ENCODE measurements around the gene KIRREL3.

DNA sequence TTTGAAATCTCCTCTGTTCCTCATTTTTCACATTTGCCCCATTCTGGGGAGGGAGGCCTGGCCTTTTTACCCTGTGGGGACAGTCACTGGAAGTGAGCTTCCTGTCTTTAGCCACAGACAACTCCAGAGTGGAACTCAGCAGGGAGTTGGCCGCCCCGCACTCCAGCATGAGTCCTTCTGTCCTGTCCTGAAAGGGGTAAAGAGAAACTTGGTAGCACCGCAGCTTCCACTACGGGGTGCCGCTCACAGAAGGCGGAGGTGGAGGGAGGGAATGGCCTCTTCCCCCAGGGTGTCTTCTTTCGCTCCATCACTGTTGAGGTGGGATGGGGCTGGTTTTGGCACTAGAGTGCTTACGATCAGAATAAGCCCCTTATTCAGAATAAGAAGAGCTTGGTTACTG, 512.9 kb downstream of the KIRREL3 start:
- no peak for TF ChIP-seq CTCF (conservative IDR thresholded peaks at IDR 0.05)
- no peak for TF ChIP-seq ZFX (IDR thresholded peaks at IDR 0.05)
